ENCODE measurements around the gene TAS2R13.

GRCh38 chr12:10901427-10901826 lies 7.9 kb downstream of the TAS2R13 start:
- TF ChIP-seq GATA2 (IDR thresholded peaks at IDR 0.05; ENCODE audit: low read depth, low read length) (no peak), GATA3 (IDR thresholded peaks at IDR 0.05; ENCODE audit: low read depth, low read length) (no peak)
